NCI-H1930 (cell line): Measurements from ENCODE around the gene TIAM2.
"Not testable (repeated sequence)": the region's sequence is repeated elsewhere in the genome, so short reads cannot be mapped to it uniquely, and the experiment has no call there.

Source experiments
- DNase-seq, 2 experiments: peaks; one replicate each; lab custom pipeline; 2025; lab: John Stamatoyannopoulos, UW

Gene TIAM2

GRCh38 chr6:155165029-155165710 is 170.1 kb downstream of the TIAM2 start:
- DNase-seq, result no peak

- no peak for DNase-seq
These were observed 175.4 kb downstream of the TIAM2 start for GRCh38 chr6:155170519-155170918.

GRCh38 chr6:155171109-155171746 is 176.1 kb downstream of the TIAM2 start:
- DNase-seq, result no peak

DNA sequence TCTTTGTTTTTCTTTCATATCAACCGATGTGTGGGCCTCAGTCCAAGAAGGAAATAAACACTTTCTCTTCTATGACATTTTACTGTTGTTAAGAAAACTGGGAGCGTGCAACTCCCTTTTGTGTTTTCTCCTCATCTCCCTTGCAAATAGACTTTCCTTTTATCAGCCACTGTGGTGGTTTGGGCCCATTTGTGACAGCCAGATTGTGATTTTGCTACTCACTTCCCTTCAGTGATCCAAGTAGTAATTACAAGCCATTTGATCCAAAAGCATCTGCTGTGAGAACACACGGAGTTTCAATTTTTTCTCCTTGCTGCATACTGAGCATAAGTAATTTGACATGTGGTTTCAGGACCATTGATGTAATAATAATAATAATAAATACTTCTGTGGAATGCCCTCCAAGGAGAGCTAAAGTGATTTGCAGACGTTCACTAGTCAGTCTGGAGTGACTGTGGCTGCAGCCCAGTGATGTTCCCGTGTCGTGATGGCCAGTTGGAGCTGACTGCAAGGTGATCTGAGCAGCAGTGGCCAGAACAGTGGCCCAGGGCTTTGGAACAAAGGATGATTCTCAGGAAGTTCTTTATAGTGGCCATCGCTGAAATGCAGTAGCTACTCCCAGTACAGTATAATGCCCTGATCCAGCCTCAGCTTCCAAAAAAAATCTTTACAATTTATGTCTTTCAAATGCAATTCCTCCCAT is 176.8 kb downstream of the TIAM2 start:
- DNase-seq, result no peak

- no peak for DNase-seq
These were observed 178.4 kb downstream of the TIAM2 start for GRCh38 chr6:155173488-155173887.

DNA sequence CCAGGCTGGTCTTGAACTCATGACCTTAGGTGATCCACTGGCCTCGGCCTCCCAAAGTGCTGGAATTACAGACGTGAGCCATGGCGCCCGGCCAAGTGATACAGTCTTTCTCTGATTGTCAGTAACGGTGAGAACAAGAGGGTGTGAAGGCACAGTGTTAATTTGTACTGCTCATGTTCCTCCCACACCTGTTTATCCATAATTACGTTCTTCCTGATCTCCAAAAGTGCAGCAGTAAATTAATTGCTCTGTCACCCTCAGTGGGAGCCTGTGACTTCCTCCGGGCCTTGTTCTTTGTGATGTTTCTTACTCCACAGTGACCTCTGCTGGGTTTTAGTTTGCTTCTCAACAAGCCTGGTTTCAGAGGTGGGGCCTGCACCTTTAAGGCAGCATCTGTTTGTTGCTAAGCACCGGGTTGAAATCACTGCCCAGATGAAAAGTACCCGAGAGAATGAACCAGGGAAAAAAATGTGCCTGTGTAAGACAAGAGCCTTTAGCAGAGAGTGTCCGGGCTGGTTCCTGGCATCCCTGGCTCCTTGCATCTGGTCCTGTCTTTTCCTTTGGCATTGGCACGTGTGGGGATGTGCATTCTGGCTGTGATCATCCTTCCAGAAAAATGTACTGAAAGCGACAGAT is 179.6 kb downstream of the TIAM2 start:
- DNase-seq, result peak; percentile 25 to 29

DNA sequence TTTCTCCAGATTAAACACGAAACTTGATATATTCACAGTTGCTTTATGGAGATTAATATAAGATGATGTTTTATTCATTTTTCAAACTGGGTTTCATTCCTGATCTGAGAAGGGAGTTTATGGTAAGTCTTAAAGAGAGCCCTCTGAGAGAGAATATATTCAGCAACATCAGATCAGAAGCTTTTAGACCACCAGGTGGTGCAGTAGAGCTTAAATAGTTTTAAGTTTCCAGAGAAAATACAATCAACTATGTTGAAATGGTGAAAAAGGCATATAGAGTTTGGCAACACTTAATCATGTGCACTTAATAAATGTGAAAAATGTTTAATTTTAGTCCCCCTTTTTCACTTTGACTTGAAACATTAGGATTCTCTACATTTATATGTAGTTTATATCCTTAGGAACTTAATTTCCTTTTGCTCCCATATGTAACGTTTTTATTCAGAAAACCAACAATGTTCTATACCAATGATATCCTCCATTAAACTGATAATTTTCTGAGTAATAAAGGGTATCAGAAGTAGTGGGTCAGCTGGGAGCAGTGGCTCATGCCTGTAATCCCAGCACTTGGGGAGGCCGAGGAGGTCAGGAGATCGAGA is 182.3 kb downstream of the TIAM2 start:
- DNase-seq, result peak in 1 of 2 experiments; percentile 24

DNA sequence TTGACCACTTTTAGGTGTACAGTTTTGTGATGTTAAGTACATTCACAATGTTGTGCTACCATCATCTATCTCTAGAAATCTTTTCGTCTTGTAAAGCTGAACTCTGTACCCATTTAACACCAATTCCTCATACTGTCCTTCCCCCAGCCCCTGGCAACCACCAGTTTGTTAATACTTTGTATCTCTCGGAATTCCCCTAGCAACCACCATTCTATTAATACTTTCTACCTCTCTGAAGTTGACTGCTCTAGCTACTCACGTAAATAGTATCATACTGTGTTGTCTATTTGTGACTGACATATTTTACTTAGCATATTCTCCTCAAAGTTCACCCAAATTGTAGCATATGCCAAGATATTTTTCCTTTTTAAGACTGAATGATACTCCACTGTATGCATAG is 186.4 kb downstream of the TIAM2 start:
- no peak for DNase-seq

- DNase-seq, result no peak
These were observed 187.0 kb downstream of the TIAM2 start for GRCh38 chr6:155182103-155182502.

GRCh38 chr6:155183095-155183494 is 188.0 kb downstream of the TIAM2 start:
- DNase-seq, result no peak

DNA sequence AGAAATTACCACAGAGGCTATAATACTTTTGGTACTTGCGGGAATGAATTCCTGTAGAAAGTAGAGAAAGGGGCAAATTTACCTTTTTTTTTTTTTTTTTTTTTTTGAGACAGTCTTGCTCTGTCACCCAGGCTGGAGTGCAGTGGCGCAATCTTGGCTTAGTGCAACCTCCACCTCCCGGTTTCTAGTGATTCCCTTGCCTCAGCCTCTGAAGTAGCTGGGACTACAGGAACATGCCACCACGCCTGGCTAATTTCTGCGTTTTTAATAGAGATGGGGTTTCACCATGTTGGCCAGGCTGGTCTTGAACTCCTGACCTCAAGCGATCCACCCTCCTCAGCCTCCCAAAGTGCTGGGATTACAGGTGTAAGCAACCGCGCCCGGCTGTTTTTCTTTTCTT is 189.9 kb downstream of the TIAM2 start:
- not testable (repeated sequence) for DNase-seq

GRCh38 chr6:155185544-155185943 is 190.4 kb downstream of the TIAM2 start:
- no peak for DNase-seq

GRCh38 chr6:155186052-155186658 is 191.0 kb downstream of the TIAM2 start:
- DNase-seq, result no peak

DNA sequence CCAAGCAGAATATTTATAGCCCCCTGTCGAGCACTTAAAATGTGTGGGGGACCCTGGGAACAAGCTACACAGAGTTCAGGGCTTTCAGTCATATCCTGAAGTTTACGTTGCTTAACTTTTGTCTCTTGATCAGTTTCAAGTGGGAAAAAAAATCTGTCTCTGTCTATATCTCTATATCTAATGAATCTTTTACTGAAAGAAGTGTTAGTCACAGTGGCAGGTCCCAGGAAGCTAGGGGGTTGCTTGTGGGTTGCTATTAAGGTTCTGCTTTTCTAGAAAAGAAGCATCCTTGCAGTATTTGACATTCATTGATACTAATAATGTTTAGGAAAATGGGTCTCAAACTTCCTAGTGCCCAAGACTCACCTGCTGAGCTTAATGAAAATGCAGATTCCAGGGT is 192.0 kb downstream of the TIAM2 start:
- DNase-seq, result no peak

GRCh38 chr6:155187994-155188706 is 193.0 kb downstream of the TIAM2 start:
- no peak for DNase-seq

GRCh38 chr6:155188707-155189496 is 193.8 kb downstream of the TIAM2 start:
- DNase-seq, result no peak

- no peak for DNase-seq
These were observed 195.6 kb downstream of the TIAM2 start for GRCh38 chr6:155190677-155191076.

GRCh38 chr6:155193526-155193925 is 198.4 kb downstream of the TIAM2 start:
- DNase-seq, result no peak

DNA sequence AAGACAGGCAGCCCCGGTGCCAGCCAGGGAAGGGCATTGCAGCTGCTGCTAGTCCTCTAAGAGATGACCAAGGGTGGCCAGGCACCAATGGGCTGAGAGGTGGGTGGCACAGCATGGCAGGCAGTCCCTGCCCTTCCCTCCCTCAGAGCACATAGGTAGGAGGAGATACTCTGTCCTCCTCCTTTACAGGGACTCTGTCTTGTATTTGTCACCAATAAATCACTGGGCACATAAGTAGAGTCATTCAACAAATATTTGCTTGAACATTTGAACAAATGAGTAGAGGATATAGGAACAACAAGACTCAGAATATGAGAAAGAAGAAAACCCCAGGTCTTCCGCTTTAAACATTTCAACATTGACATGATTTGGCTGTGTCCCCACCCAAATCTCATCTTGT is 199.3 kb downstream of the TIAM2 start:
- DNase-seq, result no peak

DNA sequence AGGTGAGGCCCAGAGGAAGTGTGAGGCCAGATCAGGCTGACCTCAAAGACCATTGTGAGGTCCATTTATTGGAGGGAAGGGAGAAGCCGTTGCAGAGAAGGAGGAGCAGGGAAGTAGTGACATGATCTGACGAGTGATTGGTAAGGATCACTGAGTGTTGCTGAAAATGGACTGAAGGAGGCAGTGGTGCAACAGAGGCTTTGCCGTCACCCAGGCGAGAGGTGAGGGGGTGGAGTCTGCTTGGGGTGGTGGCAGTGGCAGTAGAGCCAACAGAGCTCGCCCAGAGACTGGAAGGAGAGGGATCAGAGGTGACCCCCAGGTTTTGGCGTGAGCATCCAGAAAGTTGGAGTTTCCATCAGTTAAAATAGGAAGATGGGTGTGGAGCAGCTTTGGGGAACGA is 200.8 kb downstream of the TIAM2 start:
- no peak for DNase-seq
